Measurements from ENCODE around the gene TLE5. TPM values are rescaled to one million over a fixed set of nuclear protein-coding genes. Genes with fewer than 3 reads are reported as not detected.

The TLE5 gene
- total RNA-seq, 3 donors from 2014 or later (not counting 1 experiment from before 2014, with no cell fraction given) = 943 to 1,012 (median 968) TPM

- H3K27me3 Mint-ChIP-seq (ENCODE audit: low read depth in 2 of 2) = peaks cover 0 to 10% of the 10 kb centered on the region in 2 donors
- Histone ChIP-seq H3K36me3 (ENCODE audit: control insufficient read depth, insufficient read depth, low read length) (no peaks in the 10 kb centered on the region), H3K27me3 (ENCODE audit: control insufficient read depth, insufficient read depth, low read length) (no peaks in the 10 kb centered on the region), H3K9me3 (ENCODE audit: control insufficient read depth, insufficient read depth, low read length) (no peaks in the 10 kb centered on the region), H3K4me3 (ENCODE audit: low read length) (peak overlapping the region; percentile 49), H3K27ac (ENCODE audit: low read length) (peak overlapping the region; percentile 75), H3K4me1 (ENCODE audit: control insufficient read depth, insufficient read depth, low read length) (peaks cover 22% of the 10 kb centered on the region)
- intact Hi-C loops (cut with micrococcal nuclease) = loop anchor here (2.0 to 10.0 kb wide), 2 partner anchors 61 to 727 kb away; partner anchors contain the start of genes MRPL54 and TLE6
- H3K4me1 Mint-ChIP-seq = peaks cover 18 to 31% of the 10 kb centered on the region in 2 donors
- H3K4me3 Mint-ChIP-seq = peak overlapping the region; percentile 95
- peak overlapping the region; percentile 95 for H3K27ac Mint-ChIP-seq
- peak; percentile 87 to 96 (median 92) for ATAC-seq
- no peaks in the 10 kb centered on the region for H3K9me3 Mint-ChIP-seq
- no peaks in the 10 kb centered on the region for H3K36me3 Mint-ChIP-seq
- TF ChIP-seq, protein P1, sequence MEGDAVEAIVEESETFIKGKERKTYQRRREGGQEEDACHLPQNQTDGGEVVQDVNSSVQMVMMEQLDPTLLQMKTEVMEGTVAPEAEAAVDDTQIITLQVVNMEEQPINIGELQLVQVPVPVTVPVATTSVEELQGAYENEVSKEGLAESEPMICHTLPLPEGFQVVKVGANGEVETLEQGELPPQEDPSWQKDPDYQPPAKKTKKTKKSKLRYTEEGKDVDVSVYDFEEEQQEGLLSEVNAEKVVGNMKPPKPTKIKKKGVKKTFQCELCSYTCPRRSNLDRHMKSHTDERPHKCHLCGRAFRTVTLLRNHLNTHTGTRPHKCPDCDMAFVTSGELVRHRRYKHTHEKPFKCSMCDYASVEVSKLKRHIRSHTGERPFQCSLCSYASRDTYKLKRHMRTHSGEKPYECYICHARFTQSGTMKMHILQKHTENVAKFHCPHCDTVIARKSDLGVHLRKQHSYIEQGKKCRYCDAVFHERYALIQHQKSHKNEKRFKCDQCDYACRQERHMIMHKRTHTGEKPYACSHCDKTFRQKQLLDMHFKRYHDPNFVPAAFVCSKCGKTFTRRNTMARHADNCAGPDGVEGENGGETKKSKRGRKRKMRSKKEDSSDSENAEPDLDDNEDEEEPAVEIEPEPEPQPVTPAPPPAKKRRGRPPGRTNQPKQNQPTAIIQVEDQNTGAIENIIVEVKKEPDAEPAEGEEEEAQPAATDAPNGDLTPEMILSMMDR (IDR thresholded peaks at IDR 0.05) = no peak
- WGBS (ENCODE audit: insufficient coverage) = 0% methylated on average over 25 of the region's 29 CpGs
- DNase-seq = peak; percentile 90 to 99
These were observed 26.7 kb downstream of the TLE5 start for GRCh38 chr19:3035542-3036118.

GRCh38 chr19:3034656-3035541 lies 27.4 kb downstream of the TLE5 start:
- peaks cover 22% of the 10 kb centered on the region for H3K4me1 ChIP-seq (ENCODE audit: control insufficient read depth, insufficient read depth, low read length)
- intact Hi-C loops (cut with micrococcal nuclease) = loop anchor here (2.0 to 10.0 kb wide), 2 partner anchors 60 to 728 kb away; partner anchors contain the start of genes MRPL54 and TLE6
- no peaks in the 10 kb centered on the region for H3K36me3 Mint-ChIP-seq
- H3K27ac Mint-ChIP-seq = peak overlapping the region; percentile 95
- peak overlapping the region; percentile 95 for H3K4me3 Mint-ChIP-seq
- ATAC-seq (peak in 1 of 3 donors; percentile 10), DNase-seq (peak; percentile 37 to 71)
- peaks cover 0 to 13% of the 10 kb centered on the region in 2 donors for H3K27me3 Mint-ChIP-seq (ENCODE audit: low read depth in 2 of 2)
- peaks cover 18 to 36% of the 10 kb centered on the region in 2 donors for H3K4me1 Mint-ChIP-seq
- TF ChIP-seq, protein P1 (IDR thresholded peaks at IDR 0.05) = no peak
- H3K27me3 ChIP-seq (ENCODE audit: control insufficient read depth, insufficient read depth, low read length) = no peaks in the 10 kb centered on the region
- H3K27ac ChIP-seq (ENCODE audit: low read length) = peak overlapping the region; percentile 75
- WGBS (ENCODE audit: insufficient coverage) = 6% methylated on average over 19 of the region's 28 CpGs
- no peaks in the 10 kb centered on the region for H3K36me3 ChIP-seq (ENCODE audit: control insufficient read depth, insufficient read depth, low read length)
- H3K9me3 Mint-ChIP-seq = no peaks in the 10 kb centered on the region
- H3K4me3 ChIP-seq (ENCODE audit: low read length) = peak overlapping the region; percentile 49
- H3K9me3 ChIP-seq (ENCODE audit: control insufficient read depth, insufficient read depth, low read length) = no peaks in the 10 kb centered on the region

DNA sequence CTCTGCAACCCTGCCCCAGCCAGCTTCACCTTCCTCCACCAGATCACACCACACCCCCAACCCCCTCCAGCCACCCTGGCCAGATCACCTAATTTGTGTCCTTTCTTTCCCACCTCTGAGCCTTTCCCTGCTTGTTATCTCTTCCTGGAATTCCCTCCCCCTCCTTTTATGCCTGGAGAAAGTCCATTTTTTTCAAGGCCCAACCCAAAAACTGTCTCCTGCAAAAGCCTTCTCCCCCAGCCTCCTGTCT lies 28.0 kb downstream of the TLE5 start:
- intact Hi-C loops (cut with micrococcal nuclease) = loop anchor here (2.0 to 10.0 kb wide), 2 partner anchors 60 to 728 kb away; partner anchors contain the start of genes MRPL54 and TLE6
- Histone ChIP-seq H3K4me3 (ENCODE audit: low read length) (no peak overlapping the region), H3K9me3 (ENCODE audit: control insufficient read depth, insufficient read depth, low read length) (no peaks in the 10 kb centered on the region), H3K36me3 (ENCODE audit: control insufficient read depth, insufficient read depth, low read length) (no peaks in the 10 kb centered on the region), H3K4me1 (ENCODE audit: control insufficient read depth, insufficient read depth, low read length) (peaks cover 28% of the 10 kb centered on the region), H3K27me3 (ENCODE audit: control insufficient read depth, insufficient read depth, low read length) (no peaks in the 10 kb centered on the region), H3K27ac (ENCODE audit: low read length) (no peak overlapping the region)
- H3K27me3 Mint-ChIP-seq (ENCODE audit: low read depth in 2 of 2) = peaks cover 0 to 14% of the 10 kb centered on the region in 2 donors
- H3K36me3 Mint-ChIP-seq = no peaks in the 10 kb centered on the region
- no peak for ATAC-seq
- H3K4me3 Mint-ChIP-seq = peak overlapping the region; percentile 95
- no peaks in the 10 kb centered on the region for H3K9me3 Mint-ChIP-seq
- no peak for DNase-seq
- peaks cover 18 to 42% of the 10 kb centered on the region in 2 donors for H3K4me1 Mint-ChIP-seq
- H3K27ac Mint-ChIP-seq = peak overlapping the region; percentile 95
- TF ChIP-seq, protein P1 (IDR thresholded peaks at IDR 0.05) = no peak

Measured in natural killer cell (primary cell).